Gastroesophageal sphincter (tissue), 4 donors: ENCODE data around the gene AUTS2. TPM values are rescaled to one million over a fixed set of nuclear protein-coding genes. Genes with fewer than 3 reads are reported as not detected.

Experiments
- ATAC-seq: fragments of 150-250 bp; one replicate; pipeline ENCODE4 v1.9.1; 2016; ENCODE audit warnings: mild to moderate bottlenecking, moderate library complexity
- H3K27ac ChIP-seq, 4 donors: fragments of 200-600 bp; sonication (generic) in 3 of 4; 1 replicate in 3 of 4; 2 replicates in 1 of 4; pipeline ENCODE4 v1.5.1; 2016 to 2019
- H3K27me3 ChIP-seq: fragments of 200-600 bp; sonication (generic); one replicate; pipeline ENCODE4 v1.5.1; 2019
- H3K36me3 ChIP-seq, 2 donors: fragments of 200-600 bp; sonication (generic); one replicate each; pipeline ENCODE4 v1.5.1; 2019; ENCODE audit warnings: control low read depth in 1 of 2
- H3K4me1 ChIP-seq, 3 donors: fragments of 200-600 bp; sonication (generic); 1 replicate in 2 of 3; 2 replicates in 1 of 3; pipeline ENCODE4 v1.5.1; 2016 to 2019; ENCODE audit warnings: control low read depth in 2 of 3
- H3K4me3 ChIP-seq, 2 donors: fragments of 200-600 bp; sonication (generic); one replicate each; pipeline ENCODE4 v1.5.1; 2019; ENCODE audit warnings: mild to moderate bottlenecking in 1 of 2, moderate library complexity in 1 of 2
- H3K9me3 ChIP-seq, 3 donors: fragments of 200-600 bp; sonication (generic); one replicate each; pipeline ENCODE4 v1.5.1; 2017 to 2019; ENCODE audit warnings: control low read depth in 2 of 3
- CTCF ChIP-seq, 4 experiments: fragments of 200-600 bp in 2 of 4; fragments of 450-650 bp in 2 of 4; sonication (generic) in 1 of 4; IDR thresholded peaks; one replicate each; pipeline ENCODE4 v1.5.1; 2017 to 2019; ENCODE audit warnings: antibody characterized with exemption in 4 of 4, mild to moderate bottlenecking in 2 of 4, moderate library complexity in 2 of 4
- EP300 ChIP-seq: sonication (generic); formaldehyde crosslinking; IDR thresholded peaks from one replicate; pipeline ENCODE4 v1.6.1; 2017; ENCODE audit warnings: antibody characterized with exemption, mild to moderate bottlenecking
- POLR2A ChIP-seq, 2 donors: fragments of 450-650 bp; IDR thresholded peaks; one replicate each; pipeline ENCODE4 v1.6.1; 2017; ENCODE audit warnings: antibody characterized with exemption in 2 of 2, mild to moderate bottlenecking in 2 of 2, moderate library complexity in 1 of 2
- POLR2AphosphoS5 ChIP-seq: sonication (generic); formaldehyde crosslinking; IDR thresholded peaks from one replicate; pipeline ENCODE4 v1.6.1; 2017; ENCODE audit warnings: antibody characterized with exemption
- WGBS, 2 donors: methylation state at CpG; one replicate each; pipeline ENCODE4 v1.1.5; 2018; ENCODE audit warnings: low coverage in 1 of 2; 5-methylcytosine and 5-hydroxymethylcytosine counted together
- total RNA-seq, 4 donors: library from RNA; depleted of rRNA; stranded (reverse); fragments of >200 nt; gene quantifications; one replicate each; pipeline ENCODE4 v1.1.0, GENCODE V29; 2016

AUTS2 gene
- total RNA-seq, 4 donors from 2014 or later, result 12.2 to 48.7 (median 44.1) TPM

- H3K9me3 ChIP-seq, result no peaks in the 10 kb centered on the region
- H3K4me1 ChIP-seq, result peaks cover 0 to 34% (median 0%) of the 10 kb centered on the region in 3 donors
- H3K36me3 ChIP-seq, result no peaks in the 10 kb centered on the region
- H3K27ac ChIP-seq, result no peak overlapping the region
- WGBS, 2 donors, result 80 to 92% methylated on average over 1 to 2 of the region's 3 CpGs
- no peak for ATAC-seq
- no peak for TF ChIP-seq POLR2A (IDR thresholded peaks at IDR 0.05)
- TF ChIP-seq EP300, result no peak
- no peak for TF ChIP-seq POLR2AphosphoS5
- no peak for TF ChIP-seq CTCF (IDR thresholded peaks at IDR 0.05)
- H3K4me3 ChIP-seq, result no peak overlapping the region
- H3K27me3 ChIP-seq, result no peaks in the 10 kb centered on the region
These were observed 419.1 kb downstream of the AUTS2 start for GRCh38 chr7:70017357-70017756.

- Histone ChIP-seq H3K9me3 (no peaks in the 10 kb centered on the region), H3K27ac (no peak overlapping the region), H3K36me3 (no peaks in the 10 kb centered on the region), H3K4me1 (peaks cover 0 to 34% (median 0%) of the 10 kb centered on the region in 3 donors), H3K4me3 (no peak overlapping the region), H3K27me3 (no peaks in the 10 kb centered on the region)
- 82 to 83% methylated on average over 1 of the region's 1 CpG for WGBS, 2 donors
- no peak for ATAC-seq
- no peak for TF ChIP-seq POLR2AphosphoS5
- TF ChIP-seq CTCF (IDR thresholded peaks at IDR 0.05), result no peak
- TF ChIP-seq POLR2A (IDR thresholded peaks at IDR 0.05), result no peak
- TF ChIP-seq EP300, result no peak
These were observed 420.4 kb downstream of the AUTS2 start for GRCh38 chr7:70018700-70019099.

GRCh38 chr7:70027867-70028266 is 429.6 kb downstream of the AUTS2 start:
- Histone ChIP-seq H3K27me3 (no peaks in the 10 kb centered on the region), H3K36me3 (no peaks in the 10 kb centered on the region), H3K9me3 (no peaks in the 10 kb centered on the region), H3K4me3 (no peak overlapping the region), H3K4me1 (peaks cover 5 to 37% (median 7%) of the 10 kb centered on the region in 3 donors), H3K27ac (no peak overlapping the region)
- ATAC-seq, result no peak
- TF ChIP-seq POLR2A (IDR thresholded peaks at IDR 0.05) (no peak), CTCF (IDR thresholded peaks at IDR 0.05) (no peak), POLR2AphosphoS5 (no peak), EP300 (no peak)
- 57 to 69% methylated on average over 4 of the region's 4 CpGs for WGBS, 2 donors

GRCh38 chr7:70028620-70029019 is 430.3 kb downstream of the AUTS2 start:
- no peaks in the 10 kb centered on the region for H3K9me3 ChIP-seq
- H3K36me3 ChIP-seq, result no peaks in the 10 kb centered on the region
- H3K27ac ChIP-seq, result no peak overlapping the region
- no peaks in the 10 kb centered on the region for H3K27me3 ChIP-seq
- TF ChIP-seq POLR2AphosphoS5 (no peak), EP300 (no peak), CTCF (IDR thresholded peaks at IDR 0.05) (no peak), POLR2A (IDR thresholded peaks at IDR 0.05) (no peak)
- no peak overlapping the region for H3K4me3 ChIP-seq
- H3K4me1 ChIP-seq, result peaks cover 5 to 37% (median 7%) of the 10 kb centered on the region in 3 donors
- no peak for ATAC-seq
- 86 to 94% methylated on average over 2 of the region's 2 CpGs for WGBS, 2 donors

GRCh38 chr7:70029993-70030392 is 431.7 kb downstream of the AUTS2 start:
- 100% methylated on average over 1 of the region's 1 CpG for WGBS, 2 donors
- ATAC-seq, result no peak
- no peaks in the 10 kb centered on the region for H3K27me3 ChIP-seq
- no peak overlapping the region for H3K4me3 ChIP-seq
- no peak overlapping the region for H3K27ac ChIP-seq
- peaks cover 5 to 30% (median 7%) of the 10 kb centered on the region in 3 donors for H3K4me1 ChIP-seq
- TF ChIP-seq CTCF (IDR thresholded peaks at IDR 0.05) (no peak), EP300 (no peak), POLR2A (IDR thresholded peaks at IDR 0.05) (no peak), POLR2AphosphoS5 (no peak)
- H3K9me3 ChIP-seq, result no peaks in the 10 kb centered on the region
- no peaks in the 10 kb centered on the region for H3K36me3 ChIP-seq
